Hepatocyte (in vitro differentiated cells): ENCODE data around the gene MXI1. TPM values are rescaled to one million over a fixed set of nuclear protein-coding genes. Genes with fewer than 3 reads are reported as not detected.

Source experiments
- DNase-seq: peaks from one replicate; pipeline ENCODE4 v3.0.0-alpha.2; 2016; ENCODE audit warnings: low spot score
- H2AFZ ChIP-seq: fragments of 200-600 bp; sonication (generic); 2 replicates; pipeline ENCODE4 v1.6.0; 2016; ENCODE audit warnings: antibody characterized with exemption, mild to moderate bottlenecking
- H3K27ac ChIP-seq: fragments of 200-600 bp; sonication (generic); 2 replicates; pipeline ENCODE4 v1.5.1; 2016; ENCODE audit warnings: mild to moderate bottlenecking
- H3K27me3 ChIP-seq: fragments of 200-600 bp; sonication (generic); 2 replicates; pipeline ENCODE4 v1.6.1; 2016
- H3K36me3 ChIP-seq: fragments of 200-600 bp; sonication (generic); replicated peaks from 2 replicates; pipeline ENCODE4 v1.5.1; 2016; ENCODE audit warnings: low read depth; ENCODE audit not compliant: insufficient read depth
- H3K4me1 ChIP-seq: fragments of 200-600 bp; sonication (generic); 2 replicates; pipeline ENCODE4 v1.5.1; 2016; ENCODE audit warnings: mild to moderate bottlenecking, moderate library complexity; ENCODE audit not compliant: insufficient read depth
- H3K4me2 ChIP-seq: fragments of 200-600 bp; sonication (generic); 2 replicates; pipeline ENCODE4 v1.6.0; 2016
- H3K4me3 ChIP-seq: fragments of 200-600 bp; sonication (generic); 2 replicates; pipeline ENCODE4 v1.5.1; 2016; ENCODE audit warnings: mild to moderate bottlenecking
- H3K79me2 ChIP-seq: fragments of 200-600 bp; sonication (generic); 2 replicates; pipeline ENCODE4 v1.6.0; 2017; ENCODE audit warnings: mild to moderate bottlenecking
- H3K9me2 ChIP-seq: fragments of 200-600 bp; sonication (generic); replicated peaks from 2 replicates; pipeline ENCODE4 v1.6.0; 2017; ENCODE audit warnings: mild to moderate bottlenecking; ENCODE audit not compliant: insufficient read depth
- H3K9me3 ChIP-seq: fragments of 200-600 bp; sonication (generic); 2 replicates; pipeline ENCODE4 v1.5.1; 2016; ENCODE audit warnings: low read depth, mild to moderate bottlenecking
- H4K20me1 ChIP-seq: fragments of 200-600 bp; sonication (generic); 2 replicates; pipeline ENCODE4 v1.6.0; 2016; ENCODE audit warnings: mild to moderate bottlenecking; ENCODE audit not compliant: insufficient read depth, poor library complexity, severe bottlenecking
- CTCF ChIP-seq: fragments of 200-600 bp; sonication (generic); IDR thresholded peaks from 2 replicates; pipeline ENCODE4 v1.5.1; 2016; ENCODE audit warnings: antibody characterized with exemption, mild to moderate bottlenecking; ENCODE audit not compliant: poor library complexity
- EZH2 ChIP-seq: fragments of 200-600 bp; sonication (generic); IDR thresholded peaks from 2 replicates; pipeline ENCODE4 v1.6.1; 2016; ENCODE audit warnings: antibody characterized with exemption, mild to moderate bottlenecking, borderline replicate concordance
- EZH2phosphoT487 ChIP-seq: fragments of 200-600 bp; sonication (generic); IDR thresholded peaks from one replicate; pipeline ENCODE4 v1.6.1; 2018; ENCODE audit warnings: antibody characterized with exemption, mild to moderate bottlenecking, low read depth, moderate library complexity; ENCODE audit not compliant: unreplicated experiment, severe bottlenecking
- WGBS: methylation state at CpG from one replicate; pipeline ENCODE4 v1.1.6; 2016; ENCODE audit warnings: low lambda C conversion rate; ENCODE audit errors: missing lambda C conversion rate; 5-methylcytosine and 5-hydroxymethylcytosine counted together
- polyA plus RNA-seq: library from polyadenylated mRNA; unstranded; fragments of >200 nt; fragmentation: Nextera tagmentation; extraction: Ambion mirVana; gene quantifications from 2 replicates; pipeline ENCODE4 v1.2.1, GENCODE V29; 2016
- total RNA-seq: library from RNA; depleted of rRNA; stranded (reverse); fragments of >200 nt; gene quantifications from 2 replicates; pipeline ENCODE4 v1.2.3, GENCODE V29; 2014

Gene MXI1
- total and polyA plus RNA-seq, 2 experiments from 2014 or later, result 14.2 to 14.8 TPM

- Histone ChIP-seq H3K27me3 (no peaks in the 10 kb centered on the region), H3K79me2 (no peaks in the 10 kb centered on the region), H3K27ac (no peak overlapping the region), H3K4me2 (no peak overlapping the region), H4K20me1 (no peaks in the 10 kb centered on the region), H3K4me1 (no peaks in the 10 kb centered on the region), H3K9me3 (no peaks in the 10 kb centered on the region), H3K36me3 (no peaks in the 10 kb centered on the region), H3K4me3 (no peak overlapping the region), H2AFZ (no peak overlapping the region), H3K9me2 (no peaks in the 10 kb centered on the region)
- TF ChIP-seq CTCF (no peak), EZH2phosphoT487 (no peak), EZH2 (no peak)
- DNase-seq, result no peak
These were observed 46.9 kb upstream of the MXI1 start for GRCh38 chr10:110160522-110160921.

DNA sequence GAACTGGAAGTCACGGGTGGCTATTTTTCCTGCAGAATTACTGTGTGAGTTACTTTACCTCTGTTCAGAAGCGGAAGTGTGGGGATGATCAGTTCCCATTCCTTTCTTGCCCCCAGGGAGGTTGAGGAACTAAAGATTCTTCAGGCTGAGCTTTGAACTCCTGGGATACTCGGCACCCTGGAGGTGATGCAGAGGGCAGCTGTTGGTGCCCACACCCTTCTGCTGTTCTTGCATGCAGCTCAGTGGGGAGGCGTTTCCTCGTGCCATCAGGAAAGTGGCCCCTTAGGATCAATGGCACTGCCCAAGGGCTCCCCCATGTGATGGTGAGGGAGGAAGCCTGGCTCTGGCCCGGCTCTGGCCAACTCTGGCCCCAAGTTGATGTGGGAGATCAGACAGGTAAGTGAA lies 44.7 kb upstream of the MXI1 start:
- Histone ChIP-seq H3K79me2 (no peaks in the 10 kb centered on the region), H3K27ac (no peak overlapping the region), H3K36me3 (no peaks in the 10 kb centered on the region), H2AFZ (no peak overlapping the region), H3K9me3 (no peaks in the 10 kb centered on the region), H3K27me3 (peaks cover 5% of the 10 kb centered on the region), H4K20me1 (no peaks in the 10 kb centered on the region), H3K9me2 (no peaks in the 10 kb centered on the region), H3K4me3 (no peak overlapping the region), H3K4me2 (no peak overlapping the region), H3K4me1 (no peaks in the 10 kb centered on the region)
- WGBS, result 54% methylated on average over 6 of the region's 6 CpGs
- DNase-seq, result no peak
- no peak for TF ChIP-seq EZH2
- TF ChIP-seq CTCF, result no peak

- Histone ChIP-seq H3K4me1 (no peaks in the 10 kb centered on the region), H3K4me3 (no peak overlapping the region), H3K27ac (no peak overlapping the region), H3K36me3 (no peaks in the 10 kb centered on the region), H2AFZ (no peak overlapping the region), H3K9me3 (no peaks in the 10 kb centered on the region), H3K79me2 (no peaks in the 10 kb centered on the region), H3K27me3 (peaks cover 7% of the 10 kb centered on the region), H3K9me2 (no peaks in the 10 kb centered on the region), H3K4me2 (no peak overlapping the region), H4K20me1 (no peaks in the 10 kb centered on the region)
- 36% methylated on average over 5 of the region's 5 CpGs for WGBS
- no peak for TF ChIP-seq EZH2phosphoT487
- TF ChIP-seq CTCF, result no peak
- no peak for TF ChIP-seq EZH2
- no peak for DNase-seq
These were observed 44.1 kb upstream of the MXI1 start for GRCh38 chr10:110163192-110163773.

DNA sequence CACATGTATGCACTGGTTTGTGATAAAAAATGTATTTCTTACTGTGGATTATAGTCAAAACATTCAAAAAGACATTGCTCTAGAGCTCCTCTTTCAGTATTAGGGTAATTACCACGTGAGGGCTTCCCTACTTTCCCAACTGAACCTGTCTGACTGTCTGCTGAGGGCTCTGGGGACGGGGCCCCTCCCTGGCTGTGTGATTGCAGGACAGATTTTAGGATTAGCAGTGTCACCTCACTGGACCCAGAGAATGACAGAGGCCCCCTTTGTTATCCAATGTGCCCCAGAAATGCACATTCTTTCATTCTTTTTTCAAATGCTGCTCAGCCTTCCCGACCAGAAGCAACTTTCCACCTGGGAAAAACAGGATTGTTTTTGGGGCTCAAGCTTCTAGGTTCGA lies 43.6 kb upstream of the MXI1 start:
- H2AFZ ChIP-seq, result no peak overlapping the region
- no peaks in the 10 kb centered on the region for H4K20me1 ChIP-seq
- no peaks in the 10 kb centered on the region for H3K79me2 ChIP-seq
- no peak for DNase-seq
- H3K4me1 ChIP-seq, result no peaks in the 10 kb centered on the region
- H3K4me2 ChIP-seq, result no peak overlapping the region
- H3K27me3 ChIP-seq, result peaks cover 7% of the 10 kb centered on the region
- H3K9me2 ChIP-seq, result no peaks in the 10 kb centered on the region
- WGBS, result 29% methylated on average over 4 of the region's 4 CpGs
- no peak overlapping the region for H3K4me3 ChIP-seq
- TF ChIP-seq EZH2phosphoT487, result no peak
- no peak for TF ChIP-seq CTCF
- TF ChIP-seq EZH2, result no peak
- H3K36me3 ChIP-seq, result no peaks in the 10 kb centered on the region
- no peaks in the 10 kb centered on the region for H3K9me3 ChIP-seq
- H3K27ac ChIP-seq, result no peak overlapping the region
